Stimulated activated CD4-positive, alpha-beta T cell treated with anti-CD3 and anti-CD28 coated beads, Interleukin-12 subunit alpha, Interleukin-12 subunit beta, amount 100 ng/mL, for 4 hours (primary cell): ENCODE data around the gene MAN1A2.

Experiments used
- DNase-seq: peaks from one replicate; pipeline ENCODE4 v3.0.0-alpha.2; 2020

Gene MAN1A2

DNA sequence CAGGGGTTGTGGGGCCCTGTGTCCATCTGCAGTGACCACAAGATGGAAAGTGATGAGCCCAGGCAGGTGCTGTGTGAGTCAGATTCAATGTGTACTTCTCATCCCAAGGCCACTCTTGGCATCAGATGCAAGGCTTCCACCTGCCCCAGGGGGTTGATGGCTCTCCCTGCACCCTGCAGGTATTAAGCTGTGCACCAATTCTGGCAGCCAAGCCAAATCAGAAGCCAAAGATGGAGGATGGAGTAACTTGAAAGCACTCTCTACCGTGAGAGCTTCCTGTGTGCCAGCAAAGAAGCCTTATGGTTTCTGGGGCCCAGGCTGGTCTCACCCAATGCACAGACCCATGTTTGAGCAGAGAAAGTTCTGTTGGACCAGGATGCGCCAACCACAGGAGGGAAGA, 194.3 kb downstream of the MAN1A2 start:
- DNase-seq, result no peak

DNA sequence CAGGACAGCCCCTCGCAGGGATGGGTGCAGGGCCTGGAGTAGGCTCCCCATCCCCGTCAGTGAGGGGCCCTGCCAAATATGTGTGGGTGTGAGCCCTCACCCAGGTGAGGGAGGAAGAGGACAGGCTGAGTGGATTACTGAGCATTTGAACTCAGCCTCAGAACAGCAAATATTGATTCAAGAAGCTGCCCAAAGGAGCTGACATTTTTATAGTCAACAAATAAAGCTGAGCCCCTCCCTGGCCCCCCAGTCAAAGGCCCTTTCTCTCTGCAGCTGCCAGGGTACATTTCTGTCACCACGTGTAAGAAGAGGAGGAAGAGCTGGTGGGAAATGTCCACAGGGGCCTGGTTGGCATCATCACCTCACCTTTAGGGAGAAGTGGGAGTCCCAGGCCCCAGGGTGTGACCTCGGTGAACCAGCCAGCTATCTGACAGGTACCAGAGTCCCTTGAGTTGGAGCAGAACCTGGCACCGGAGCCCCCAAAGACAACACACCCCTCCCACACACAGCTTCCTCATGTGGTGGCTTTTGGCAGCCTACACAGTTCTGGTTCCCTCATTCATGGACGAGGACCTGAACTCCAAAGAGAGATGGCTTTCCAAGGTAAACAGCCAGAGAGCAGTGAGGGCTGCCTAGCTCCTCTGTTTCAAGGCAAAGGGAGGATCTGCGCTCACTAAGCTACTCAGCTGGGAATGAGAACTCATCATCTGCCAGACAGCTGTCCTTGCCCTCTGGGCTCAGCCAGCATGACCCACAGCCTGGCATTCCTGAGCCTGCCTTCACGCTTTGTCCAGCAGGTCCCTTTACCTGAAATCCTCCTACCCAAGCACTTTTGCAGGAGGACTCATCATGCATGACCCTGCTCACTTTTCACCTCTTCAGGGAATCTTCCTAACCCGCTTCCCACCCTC, 195.6 kb downstream of the MAN1A2 start:
- no peak for DNase-seq

DNA sequence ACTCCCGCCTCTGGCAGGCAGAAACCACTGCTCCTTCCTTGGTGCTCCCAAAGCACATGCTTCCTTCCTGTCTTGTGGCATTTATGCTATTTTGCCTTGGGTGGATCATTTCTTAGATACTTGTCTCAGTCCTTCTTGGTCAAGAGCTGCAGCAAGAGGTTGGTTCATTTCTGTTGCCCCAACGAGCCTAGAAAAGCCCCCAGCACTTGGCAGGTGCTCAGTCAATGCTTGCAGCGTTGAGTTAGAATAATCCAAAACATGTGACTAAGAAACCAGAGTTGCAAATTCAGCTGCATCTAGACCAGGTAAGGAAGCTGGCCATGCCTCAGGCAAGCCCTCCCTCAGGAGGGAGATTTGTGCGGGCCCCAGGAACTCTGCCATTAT, 196.2 kb downstream of the MAN1A2 start:
- DNase-seq, result no peak

DNA sequence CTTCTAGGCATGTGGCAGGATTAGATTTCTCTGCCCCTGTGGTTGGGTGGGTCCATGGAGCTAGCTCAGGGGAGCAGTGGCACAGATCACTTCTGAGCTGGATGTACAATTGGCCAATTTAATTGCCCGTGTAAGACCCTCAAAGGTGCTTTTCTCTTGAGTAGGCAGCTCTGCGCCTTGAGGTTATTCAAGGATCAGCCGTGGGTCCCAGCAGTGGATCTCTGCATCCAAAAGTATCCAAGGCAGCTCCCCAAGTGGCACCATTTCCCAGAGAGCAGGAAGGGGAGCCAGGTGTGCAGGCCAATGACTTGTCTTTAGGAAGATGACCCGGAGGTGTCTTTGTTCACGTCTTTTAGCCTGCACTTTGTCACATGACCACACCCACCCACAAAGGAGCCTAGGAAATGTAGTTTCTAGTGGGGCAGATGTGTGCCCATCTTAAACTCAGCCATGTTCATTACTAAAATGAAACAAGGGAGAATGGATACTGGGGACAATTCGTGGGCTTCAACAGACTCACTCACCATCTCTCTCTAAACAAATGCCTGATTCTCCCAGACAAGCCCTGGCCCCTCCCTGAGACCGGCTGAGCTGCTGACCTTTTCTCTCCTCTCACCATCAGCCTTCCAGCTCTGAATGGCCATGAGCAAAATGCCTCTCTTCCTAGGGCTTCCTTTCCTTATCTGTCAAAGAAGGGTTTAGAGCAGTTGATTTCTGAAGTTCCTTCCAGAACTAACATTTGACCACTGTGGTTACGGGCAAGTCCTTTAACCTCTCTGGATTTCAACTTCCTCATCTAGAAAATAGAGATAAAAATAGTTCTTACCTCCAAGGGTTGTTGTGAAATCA, 197.2 kb downstream of the MAN1A2 start:
- DNase-seq, result no peak

DNA sequence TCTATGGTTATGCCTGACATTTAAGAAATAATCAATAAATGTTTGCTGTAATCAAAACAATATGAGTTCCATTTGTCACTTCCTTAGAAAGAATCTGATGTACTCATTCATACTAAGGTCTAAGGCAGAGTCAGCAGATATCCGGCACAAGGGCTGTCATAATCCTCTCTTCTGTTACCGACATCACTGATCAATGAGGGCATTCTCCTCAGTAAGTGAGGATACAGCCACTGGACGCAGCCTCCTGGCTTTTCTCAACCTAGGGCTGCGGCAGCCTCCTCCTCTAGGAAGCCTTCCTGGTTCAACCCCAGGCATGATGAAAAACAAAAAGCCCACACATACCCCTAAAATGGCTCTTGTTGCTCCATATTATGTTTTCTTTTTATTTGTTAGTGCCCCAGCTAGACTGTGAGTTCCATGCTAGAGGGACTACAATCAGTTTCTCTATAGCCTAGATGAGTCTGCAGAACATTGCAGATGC, 197.9 kb downstream of the MAN1A2 start:
- no peak for DNase-seq

DNA sequence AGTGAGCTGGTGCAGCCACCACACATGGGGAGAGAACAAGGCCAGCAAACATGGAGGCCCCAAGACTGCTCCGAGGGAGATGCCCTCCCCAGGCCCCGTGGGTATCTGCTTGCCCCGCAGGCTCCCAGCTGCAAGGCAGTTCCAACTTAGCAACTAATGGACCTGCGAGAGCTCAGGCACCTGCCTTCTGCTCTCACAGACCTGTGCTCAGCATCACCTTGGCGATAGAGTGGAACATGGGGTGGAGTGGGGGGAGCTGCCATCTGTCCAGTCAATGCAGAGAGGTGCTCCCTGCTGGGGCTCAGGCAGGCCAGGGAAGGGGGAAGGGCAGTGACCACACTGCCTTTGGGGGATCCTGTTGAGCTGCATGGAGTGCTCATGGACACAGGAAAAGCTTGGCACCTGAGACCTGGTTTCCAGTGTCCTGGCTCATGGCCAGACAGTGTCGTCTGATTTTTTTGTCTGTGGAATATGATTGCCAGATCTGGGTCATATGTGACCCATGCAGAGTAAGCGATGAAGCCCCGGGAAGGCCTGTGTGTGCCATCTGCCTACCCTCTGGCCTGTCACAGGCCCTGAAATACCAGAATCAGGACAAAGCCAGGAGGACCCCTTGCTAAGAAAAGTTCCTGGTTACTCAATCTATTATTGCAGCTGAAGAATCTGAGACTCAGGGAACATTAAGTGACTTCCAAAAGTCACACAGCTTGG, 198.7 kb downstream of the MAN1A2 start:
- no peak for DNase-seq

DNA sequence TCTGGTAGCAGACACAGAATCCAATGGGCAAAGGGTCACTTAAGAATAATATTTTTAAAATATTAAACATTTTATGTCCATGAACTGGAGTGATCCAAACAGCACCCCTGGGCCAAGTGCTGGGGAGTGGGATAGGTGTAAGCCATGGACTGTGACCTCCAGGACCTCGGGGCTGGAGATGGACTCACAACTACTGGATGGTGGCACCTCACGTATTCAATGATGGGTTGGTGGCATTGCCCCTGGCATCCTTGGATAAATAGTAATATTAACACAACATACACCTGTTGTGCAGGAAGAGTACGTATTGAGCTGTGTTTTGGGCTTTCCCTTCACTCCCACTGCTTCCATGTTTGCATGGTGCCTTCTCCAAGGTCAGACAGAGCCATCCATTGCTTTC, 199.3 kb downstream of the MAN1A2 start:
- no peak for DNase-seq

DNA sequence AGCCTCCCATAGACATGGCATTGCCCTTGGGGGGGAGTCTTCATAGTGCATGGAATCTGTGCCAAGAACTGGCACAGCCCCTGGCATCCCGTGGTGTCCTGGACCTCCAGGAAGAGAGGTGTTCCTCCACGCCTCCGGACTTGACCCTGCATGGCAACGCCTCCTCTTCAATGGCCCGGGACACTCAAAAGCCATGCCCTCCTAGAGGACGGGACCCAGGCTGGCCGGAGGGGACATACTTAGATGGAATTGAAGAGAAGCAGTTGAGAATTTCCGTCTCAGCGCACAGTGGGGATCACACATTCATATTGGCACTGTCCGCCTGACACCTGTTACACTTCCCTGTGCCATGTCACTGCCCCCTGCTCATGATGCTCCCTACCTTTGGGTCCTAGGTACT, 200.2 kb downstream of the MAN1A2 start:
- no peak for DNase-seq

DNA sequence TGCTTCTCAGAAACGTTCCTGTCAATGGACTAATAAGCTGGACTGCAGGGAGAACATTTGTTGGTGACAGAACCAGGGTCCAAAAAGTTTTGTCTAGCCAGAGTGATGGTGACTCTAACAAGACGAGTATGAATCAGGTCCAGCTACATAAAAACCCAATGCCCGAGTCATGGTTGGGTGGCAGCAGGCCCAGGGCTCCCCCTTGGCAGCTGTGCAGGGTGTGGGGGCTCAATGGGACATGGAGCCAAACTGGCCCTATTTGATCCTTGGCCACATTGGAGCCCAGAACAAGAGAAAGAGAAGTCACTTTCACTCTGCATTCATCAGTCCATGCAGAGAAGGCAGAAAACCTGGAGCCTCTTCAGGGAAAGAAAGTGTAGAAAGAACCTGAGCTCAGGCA, 200.7 kb downstream of the MAN1A2 start:
- no peak for DNase-seq

DNA sequence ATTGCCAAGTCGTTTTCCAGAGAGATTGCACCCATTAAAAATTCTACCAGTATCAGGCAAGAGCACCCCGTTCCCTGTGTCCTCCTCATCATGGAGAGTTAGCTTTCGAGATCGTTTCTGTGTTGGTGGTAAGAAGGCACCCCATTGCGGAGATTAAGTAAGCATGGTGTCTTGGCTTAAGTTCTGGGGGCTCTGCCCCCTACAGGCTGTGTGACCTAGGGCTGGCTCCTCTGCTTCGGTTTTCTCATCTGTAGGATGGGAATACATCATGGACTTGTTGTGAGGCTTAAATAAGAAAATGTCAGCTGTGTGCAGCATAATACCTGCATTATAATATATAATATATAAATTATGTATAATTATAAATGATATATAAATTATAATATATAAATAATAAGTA, 201.8 kb downstream of the MAN1A2 start:
- no peak for DNase-seq

DNA sequence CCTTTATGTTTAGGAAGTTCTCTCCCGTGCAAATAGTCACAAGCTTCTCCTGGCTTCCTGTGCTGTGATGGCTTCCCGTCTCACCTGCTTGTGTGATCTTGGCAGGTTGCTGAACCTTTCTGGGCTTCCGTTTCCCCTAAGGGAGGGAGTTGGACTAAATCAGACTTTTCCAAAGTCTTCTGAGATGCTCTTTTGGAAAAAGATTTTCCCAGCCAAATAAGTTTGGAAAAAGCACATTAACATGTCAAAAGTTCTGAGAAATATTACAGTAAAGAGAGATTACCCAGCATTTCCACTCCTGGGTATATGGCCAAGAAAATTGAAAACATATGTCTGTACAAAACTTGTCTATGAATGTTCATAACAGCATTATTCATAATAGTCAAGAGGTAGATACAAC, 202.6 kb downstream of the MAN1A2 start:
- DNase-seq, result no peak

DNA sequence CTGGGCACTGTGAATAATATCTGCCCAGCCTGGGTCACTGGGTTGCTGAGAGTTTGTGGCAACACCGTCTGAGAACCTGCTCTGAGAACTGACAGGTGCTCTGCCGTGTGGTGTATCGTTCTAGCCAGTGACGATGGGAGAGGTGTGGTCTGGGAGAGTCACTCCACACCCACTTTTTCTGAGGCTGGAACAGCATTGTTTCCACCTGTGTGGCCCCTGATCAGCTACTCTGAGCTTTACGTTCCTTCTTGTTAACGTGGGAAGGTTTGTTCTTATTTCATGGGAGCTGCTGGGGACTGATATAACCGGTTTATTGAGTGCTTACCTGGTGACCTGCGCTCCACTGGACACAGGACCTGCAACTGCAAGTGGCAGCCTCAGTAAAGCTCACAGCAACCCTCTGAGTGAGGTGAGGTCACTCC, 203.8 kb downstream of the MAN1A2 start:
- no peak for DNase-seq

DNA sequence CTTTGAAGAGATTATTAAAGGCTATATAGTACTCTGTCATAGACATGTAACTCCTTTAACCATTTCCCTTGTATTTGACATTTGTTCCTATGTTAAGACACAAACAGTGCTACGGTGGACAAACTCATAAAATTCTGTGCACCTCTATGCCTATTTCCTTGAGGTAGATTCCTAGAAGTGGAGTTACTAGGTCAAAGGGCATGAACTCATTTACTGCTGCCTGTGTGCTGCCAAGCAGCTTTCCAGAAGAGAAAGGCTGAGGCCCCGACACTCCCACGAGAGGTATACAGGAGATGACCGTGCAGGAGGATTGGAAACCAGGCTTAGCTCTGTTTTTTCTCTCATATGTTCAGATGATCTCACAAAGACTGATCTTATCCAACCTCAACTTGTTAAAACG, 204.2 kb downstream of the MAN1A2 start:
- no peak for DNase-seq

DNA sequence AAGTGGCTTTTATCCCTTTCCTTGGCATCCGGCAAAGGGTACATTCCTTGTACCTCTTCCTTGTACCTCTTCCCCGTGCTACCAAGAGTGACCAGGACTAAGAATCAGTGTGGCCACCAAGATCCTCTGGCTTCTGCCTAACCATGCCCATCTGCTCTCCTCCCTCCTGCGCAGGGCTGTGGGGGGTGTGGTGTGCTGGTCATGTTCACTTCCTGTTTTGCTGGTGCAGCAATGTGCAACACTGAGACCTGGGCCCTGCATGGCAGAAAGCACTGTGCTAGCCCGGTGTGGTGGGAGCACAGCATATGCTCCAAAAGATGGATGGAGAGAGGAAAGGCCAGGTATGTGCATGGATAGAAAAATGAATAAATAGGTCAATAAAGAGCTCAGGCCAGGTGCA, 205.3 kb downstream of the MAN1A2 start:
- DNase-seq, result no peak

DNA sequence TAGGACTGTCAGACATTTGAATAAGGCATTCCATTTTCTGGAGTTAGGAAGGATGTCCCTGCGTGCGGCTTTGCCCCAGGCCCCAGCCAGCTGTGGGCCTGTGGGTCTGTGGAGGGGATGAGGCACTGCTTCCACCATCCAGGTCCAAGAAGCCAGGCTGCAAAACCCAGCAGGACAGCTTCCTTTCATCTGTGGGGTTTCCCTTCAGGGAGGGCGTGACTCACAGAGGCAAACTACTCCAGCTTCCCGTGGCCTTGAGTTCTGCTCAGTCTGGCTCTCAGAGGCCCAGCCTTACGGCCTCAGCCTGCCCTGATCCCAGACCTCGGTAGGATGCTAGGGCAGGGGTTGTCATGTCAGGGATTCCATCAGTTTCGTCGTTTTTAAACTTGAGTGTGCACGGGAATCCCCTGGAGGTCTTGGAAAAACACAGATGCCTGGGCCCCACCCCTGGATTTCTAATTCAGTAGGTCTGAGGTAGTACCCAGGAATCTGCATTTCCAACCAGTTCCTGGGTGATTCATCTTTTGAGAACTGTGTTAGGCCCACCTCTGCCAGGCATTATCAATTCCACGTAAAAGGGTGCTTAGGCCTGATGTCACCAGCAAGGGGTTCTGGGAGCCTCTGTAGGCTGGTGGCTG, 206.3 kb downstream of the MAN1A2 start:
- no peak for DNase-seq

DNA sequence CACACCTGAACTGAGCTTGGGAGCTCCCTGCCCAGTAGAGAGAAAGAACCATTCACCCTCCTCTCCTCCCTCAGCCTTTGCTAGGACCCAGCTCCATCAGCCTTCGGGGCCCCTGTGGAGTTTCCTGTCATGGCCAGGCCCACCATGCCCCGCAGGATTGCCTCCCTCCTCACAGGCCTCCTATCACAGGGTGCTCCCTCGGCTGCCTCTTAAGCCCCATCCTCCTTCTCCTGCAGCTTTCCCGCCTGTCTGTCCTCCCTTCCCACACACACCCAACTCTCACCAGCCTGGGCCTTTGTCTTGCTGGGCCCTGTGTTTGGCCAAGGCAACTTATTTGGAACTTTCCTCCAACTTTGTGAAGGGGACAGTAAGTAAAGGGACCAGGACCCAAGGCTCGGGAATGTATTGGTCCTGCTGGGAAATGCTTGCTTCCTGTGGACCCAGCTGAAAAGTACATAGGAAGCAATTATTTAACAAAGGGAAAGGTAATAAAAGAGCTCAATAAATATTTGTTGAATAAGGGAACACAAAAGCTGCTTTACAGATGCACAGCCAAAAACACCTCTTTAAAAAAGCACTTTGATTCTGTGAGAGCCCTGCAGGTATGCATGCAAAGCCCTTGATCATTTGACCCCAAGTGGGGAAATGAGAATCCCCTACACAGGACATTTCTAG, 207.0 kb downstream of the MAN1A2 start:
- no peak for DNase-seq

DNA sequence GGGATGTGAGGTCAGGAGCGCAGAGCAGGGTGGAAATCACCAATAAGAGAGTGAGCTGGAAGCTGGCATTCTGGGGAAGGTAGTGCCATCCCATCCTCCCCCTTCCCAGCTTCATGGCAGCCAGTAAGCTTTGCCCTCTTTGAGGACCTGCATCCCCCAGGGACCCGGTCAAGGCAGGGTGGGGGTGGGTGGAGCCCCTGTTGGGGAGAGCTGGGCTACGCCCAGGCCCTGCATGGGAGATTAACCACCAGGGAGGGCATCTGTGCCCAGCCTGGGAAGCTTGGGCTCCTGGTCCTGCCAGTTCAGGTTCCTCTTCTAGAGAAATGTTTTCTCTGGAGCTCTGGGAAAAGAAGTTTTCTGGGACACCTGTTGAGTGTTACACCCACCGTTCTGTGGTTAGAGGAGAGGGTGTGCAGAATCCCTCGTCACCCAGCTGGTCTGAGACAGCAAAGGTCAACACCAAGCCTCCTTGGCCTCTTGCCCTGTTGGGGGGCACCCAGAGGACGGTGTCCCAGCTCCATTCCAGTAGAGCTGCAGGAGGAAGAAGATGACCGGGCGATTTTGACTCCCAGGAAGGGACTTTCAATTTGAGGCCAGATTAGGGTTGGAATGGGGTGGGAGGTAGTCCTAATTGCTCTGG, 208.5 kb downstream of the MAN1A2 start:
- no peak for DNase-seq

DNA sequence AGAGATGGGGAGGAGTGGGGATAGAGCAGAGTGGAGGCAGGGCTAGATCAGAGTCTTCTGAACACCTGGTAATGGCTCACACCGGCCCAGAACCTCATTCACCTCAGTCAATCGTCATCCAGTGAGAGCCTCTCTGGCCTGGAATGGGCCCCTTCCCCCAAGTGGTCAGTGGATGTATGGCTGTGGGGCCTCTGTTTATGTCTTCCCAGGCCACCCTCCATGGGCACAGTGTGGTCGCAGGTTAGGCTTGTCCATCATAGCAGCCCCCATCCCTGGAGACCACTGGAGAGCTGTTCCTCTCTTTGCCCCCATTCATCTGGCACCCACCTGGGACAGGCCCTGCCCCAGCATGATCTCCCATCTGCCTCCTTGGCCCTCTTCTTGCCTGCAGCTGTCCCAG, 209.0 kb downstream of the MAN1A2 start:
- DNase-seq, result no peak

DNA sequence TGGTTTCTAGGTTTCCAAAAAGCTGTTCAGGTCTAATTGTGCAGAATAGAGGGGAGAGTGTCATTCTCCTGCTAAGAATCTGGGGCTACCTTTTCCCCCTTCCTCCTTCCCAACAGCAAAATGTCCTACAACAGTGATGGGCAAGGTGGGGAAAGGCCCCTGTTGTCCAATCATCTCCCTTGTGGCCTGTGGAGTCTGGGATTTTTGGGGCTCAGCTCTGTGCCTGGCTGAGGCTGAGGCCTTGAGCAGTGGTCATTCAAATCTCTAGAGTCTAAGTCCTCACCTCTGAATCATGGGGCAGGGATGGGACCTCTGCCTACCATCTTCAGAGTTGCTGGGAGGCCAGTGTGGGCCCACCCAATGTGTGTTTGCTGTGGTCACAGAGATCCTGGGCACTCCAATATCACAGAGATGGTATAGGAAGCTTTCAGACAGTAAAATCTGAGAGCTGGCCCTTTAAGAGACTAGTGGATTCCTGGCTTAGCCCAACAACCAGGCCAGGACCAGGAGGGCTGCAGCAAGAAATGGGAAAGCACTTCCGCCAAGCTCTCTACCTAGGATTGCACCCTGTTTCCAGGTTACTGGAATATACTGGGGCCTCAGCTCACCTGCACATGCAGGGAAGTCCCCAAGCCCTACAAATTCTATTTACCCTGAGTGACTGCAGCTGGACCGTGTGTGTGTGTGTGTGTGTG, 210.1 kb downstream of the MAN1A2 start:
- DNase-seq, result no peak

DNA sequence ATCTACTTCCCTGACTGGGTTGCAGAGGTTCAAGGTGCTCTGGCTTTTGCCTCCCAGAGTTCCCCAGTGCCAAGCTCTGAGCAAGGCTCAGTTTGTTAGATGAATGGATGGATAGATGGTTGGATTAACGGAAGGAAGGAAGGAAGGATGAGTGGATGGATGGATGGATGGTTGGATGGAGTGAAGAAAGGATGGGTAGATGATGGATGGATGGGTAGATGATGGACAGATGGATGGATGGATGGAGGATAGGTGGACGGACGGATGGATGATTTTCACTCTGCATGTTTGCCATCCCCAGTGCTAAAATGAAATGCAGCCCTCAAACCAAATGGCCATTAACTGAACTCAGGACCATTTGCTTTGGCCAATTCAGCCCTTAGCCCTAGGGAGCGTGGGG, 211.2 kb downstream of the MAN1A2 start:
- no peak for DNase-seq
